ENCODE measurements around the gene SLC16A6.

DNA sequence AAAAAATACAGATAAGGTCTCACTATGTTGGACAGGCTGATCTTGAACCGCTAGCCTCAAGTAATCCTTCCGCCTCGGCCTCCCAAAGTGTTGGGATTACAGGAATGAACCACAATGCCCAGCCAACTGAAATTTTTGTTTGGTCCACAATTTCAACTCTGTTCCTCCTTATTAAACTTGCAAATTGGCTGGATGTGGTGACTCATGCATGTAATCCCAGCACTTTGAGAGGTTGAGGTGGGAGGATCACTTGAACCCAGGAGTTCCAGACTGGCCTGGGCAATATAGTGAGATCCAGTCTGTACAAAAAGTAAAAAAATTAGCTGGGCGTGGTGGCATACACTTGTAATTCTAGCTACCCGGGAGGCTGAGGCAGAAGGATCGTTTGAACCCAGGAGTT lies 13.8 kb upstream of the SLC16A6 start:
- no peak for TF ChIP-seq POLR2A (IDR thresholded peaks at IDR 0.05)
- TF ChIP-seq, protein P1, sequence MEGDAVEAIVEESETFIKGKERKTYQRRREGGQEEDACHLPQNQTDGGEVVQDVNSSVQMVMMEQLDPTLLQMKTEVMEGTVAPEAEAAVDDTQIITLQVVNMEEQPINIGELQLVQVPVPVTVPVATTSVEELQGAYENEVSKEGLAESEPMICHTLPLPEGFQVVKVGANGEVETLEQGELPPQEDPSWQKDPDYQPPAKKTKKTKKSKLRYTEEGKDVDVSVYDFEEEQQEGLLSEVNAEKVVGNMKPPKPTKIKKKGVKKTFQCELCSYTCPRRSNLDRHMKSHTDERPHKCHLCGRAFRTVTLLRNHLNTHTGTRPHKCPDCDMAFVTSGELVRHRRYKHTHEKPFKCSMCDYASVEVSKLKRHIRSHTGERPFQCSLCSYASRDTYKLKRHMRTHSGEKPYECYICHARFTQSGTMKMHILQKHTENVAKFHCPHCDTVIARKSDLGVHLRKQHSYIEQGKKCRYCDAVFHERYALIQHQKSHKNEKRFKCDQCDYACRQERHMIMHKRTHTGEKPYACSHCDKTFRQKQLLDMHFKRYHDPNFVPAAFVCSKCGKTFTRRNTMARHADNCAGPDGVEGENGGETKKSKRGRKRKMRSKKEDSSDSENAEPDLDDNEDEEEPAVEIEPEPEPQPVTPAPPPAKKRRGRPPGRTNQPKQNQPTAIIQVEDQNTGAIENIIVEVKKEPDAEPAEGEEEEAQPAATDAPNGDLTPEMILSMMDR (IDR thresholded peaks at IDR 0.05) = no peak

Data from adrenal gland (tissue), 5 donors.